Eye (tissue), 1 donor: ENCODE results near the gene AMOT.
"Not testable (repeated sequence)": the region's sequence is repeated elsewhere in the genome, so short reads cannot be mapped to it uniquely, and the experiment has no call there.

Source experiments
- DNase-seq: peaks from one replicate; pipeline ENCODE4 v3.0.0-alpha.2; 2015

Gene AMOT

GRCh38 chrX:112840382-112841113 lies at the start of gene AMOT:
AMOT (minus strand) TSS chrX:112840831; CDS start chrX:112823126, 17,705 bp downstream.
- peak; percentile 94 for DNase-seq

GRCh38 chrX:112889400-112889799 lies 48.8 kb upstream of the AMOT start:
- DNase-seq = no peak

GRCh38 chrX:112888916-112889315 lies 48.3 kb upstream of the AMOT start:
- DNase-seq = no peak

GRCh38 chrX:112877771-112878173 lies 37.1 kb upstream of the AMOT start:
- DNase-seq = no peak

GRCh38 chrX:112874614-112875013 lies 34.0 kb upstream of the AMOT start:
- no peak for DNase-seq

GRCh38 chrX:112874175-112874574 lies 33.5 kb upstream of the AMOT start:
- no peak for DNase-seq

- no peak for DNase-seq
These were observed 28.0 kb upstream of the AMOT start for GRCh38 chrX:112868586-112868985.

- DNase-seq = no peak
These were observed 26.9 kb upstream of the AMOT start for GRCh38 chrX:112867570-112867969.

GRCh38 chrX:112866175-112866574 lies 25.5 kb upstream of the AMOT start:
- no peak for DNase-seq

GRCh38 chrX:112865464-112866025 lies 24.9 kb upstream of the AMOT start:
- no peak for DNase-seq

- DNase-seq = no peak
These were observed 23.2 kb upstream of the AMOT start for GRCh38 chrX:112863850-112864249.

- DNase-seq = no peak
These were observed 16.8 kb upstream of the AMOT start for GRCh38 chrX:112857478-112857878.

GRCh38 chrX:112854901-112855300 lies 14.3 kb upstream of the AMOT start:
- not testable (repeated sequence) for DNase-seq

GRCh38 chrX:112852851-112853250 lies 12.2 kb upstream of the AMOT start:
- no peak for DNase-seq

- peak; percentile 32 for DNase-seq
These were observed 11.2 kb upstream of the AMOT start for GRCh38 chrX:112851806-112852205.

- no peak for DNase-seq
These were observed 10.6 kb upstream of the AMOT start for GRCh38 chrX:112851161-112851779.

- no peak for DNase-seq
These were observed 8.4 kb upstream of the AMOT start for GRCh38 chrX:112849016-112849415.

- DNase-seq = no peak
These were observed 6.2 kb upstream of the AMOT start for GRCh38 chrX:112846782-112847181.

- DNase-seq = no peak
These were observed 5.6 kb upstream of the AMOT start for GRCh38 chrX:112846187-112846586.

GRCh38 chrX:112844250-112844649 lies 3.6 kb upstream of the AMOT start:
- DNase-seq = no peak

- no peak for DNase-seq
These were observed 1.2 kb upstream of the AMOT start for GRCh38 chrX:112841820-112842157.

GRCh38 chrX:112841114-112841819 lies 636 bp upstream of the AMOT start:
- peak; percentile 93 for DNase-seq

GRCh38 chrX:112839856-112840255 lies 775 bp downstream of the AMOT start:
- DNase-seq = no peak

GRCh38 chrX:112837531-112837930 lies 3.1 kb downstream of the AMOT start:
- no peak for DNase-seq
